ENCODE data around the gene GYS1.
"Not testable (repeated sequence)": the region's sequence is repeated elsewhere in the genome, so short reads cannot be mapped to it uniquely, and the experiment has no call there.

GYS1 gene
- 32.4 to 44.5 (median 34.1) reads per million in 3 experiments for total RNA-seq

GRCh38 chr19:48993175-48994034, at the start of gene GYS1, which contains the start of gene RUVBL2:
Gene GYS1, minus strand, starts transcription at chr19:48993309. Its CDS starts 197 bp downstream, at chr19:48993112.
Gene RUVBL2, plus strand, starts transcription at chr19:48993887. Its CDS starts 25 bp downstream, at chr19:48993912.
- DNase-seq = peak; percentile 99

GRCh38 chr19:49042666-49043065, 49.6 kb upstream of the GYS1 start:
- not testable (repeated sequence) for DNase-seq

- no peak for DNase-seq
Observed at GRCh38 chr19:49042177-49042576, 49.1 kb upstream of the GYS1 start.

- DNase-seq = not testable (repeated sequence)
Observed at GRCh38 chr19:49039736-49040135, 46.6 kb upstream of the GYS1 start.

GRCh38 chr19:49038557-49039276, 45.6 kb upstream of the GYS1 start:
- DNase-seq = not testable (repeated sequence)

- not testable (repeated sequence) for DNase-seq
Observed at GRCh38 chr19:49038111-49038510, 45.0 kb upstream of the GYS1 start.

GRCh38 chr19:49036815-49037214, 43.7 kb upstream of the GYS1 start, which contains the start of gene CGB1:
Gene CGB1, minus strand, starts transcription at chr19:49036895. Its CDS starts 184 bp downstream, at chr19:49036711.
- DNase-seq = not testable (repeated sequence)

GRCh38 chr19:49031642-49032301, 38.7 kb upstream of the GYS1 start, which contains the start of gene CGB2:
Gene CGB2, plus strand, starts transcription at chr19:49031890. Its CDS starts 206 bp downstream, at chr19:49032096.
- DNase-seq = peak; percentile 51

GRCh38 chr19:49030323-49030722, 37.2 kb upstream of the GYS1 start:
- DNase-seq = not testable (repeated sequence)

GRCh38 chr19:49029749-49030148, 36.6 kb upstream of the GYS1 start:
- DNase-seq = not testable (repeated sequence)

- not testable (repeated sequence) for DNase-seq
Observed at GRCh38 chr19:49028686-49029085, 35.6 kb upstream of the GYS1 start.

- not testable (repeated sequence) for DNase-seq
Observed at GRCh38 chr19:49025599-49025998, 32.5 kb upstream of the GYS1 start.

- DNase-seq = not testable (repeated sequence)
Observed at GRCh38 chr19:49025088-49025487, 32.0 kb upstream of the GYS1 start.

GRCh38 chr19:49024233-49024632, 31.1 kb upstream of the GYS1 start, which contains the start of gene CGB3:
Gene CGB3, minus strand, starts transcription at chr19:49024333. Its CDS starts 362 bp downstream, at chr19:49023971.
- DNase-seq = not testable (repeated sequence)

- no peak for DNase-seq
Observed at GRCh38 chr19:49022116-49022515, 29.0 kb upstream of the GYS1 start.

GRCh38 chr19:49020931-49021895, 28.1 kb upstream of the GYS1 start:
- DNase-seq = no peak

GRCh38 chr19:49020342-49020741, 27.2 kb upstream of the GYS1 start:
- DNase-seq = no peak

- peak; percentile 40 for DNase-seq
Observed at GRCh38 chr19:49019242-49019932, 26.3 kb upstream of the GYS1 start.

- DNase-seq = peak; percentile 27
Observed at GRCh38 chr19:49018388-49019241, 25.5 kb upstream of the GYS1 start.

All from central memory CD4-positive, alpha-beta T cell (primary cell).